HG03439 (cell line): ENCODE results near the gene PDZK1IP1.
"Not testable (repeated sequence)": the region's sequence is repeated elsewhere in the genome, so short reads cannot be mapped to it uniquely, and the experiment has no call there.

Source experiments
- ATAC-seq: cut with Tn5 transposase; IDR thresholded peaks from one replicate; pipeline ENCODE4 v1.9.1; 2021; ENCODE audit warnings: mild to moderate bottlenecking, moderate library complexity; ENCODE audit not compliant: unreplicated experiment

The PDZK1IP1 gene

DNA sequence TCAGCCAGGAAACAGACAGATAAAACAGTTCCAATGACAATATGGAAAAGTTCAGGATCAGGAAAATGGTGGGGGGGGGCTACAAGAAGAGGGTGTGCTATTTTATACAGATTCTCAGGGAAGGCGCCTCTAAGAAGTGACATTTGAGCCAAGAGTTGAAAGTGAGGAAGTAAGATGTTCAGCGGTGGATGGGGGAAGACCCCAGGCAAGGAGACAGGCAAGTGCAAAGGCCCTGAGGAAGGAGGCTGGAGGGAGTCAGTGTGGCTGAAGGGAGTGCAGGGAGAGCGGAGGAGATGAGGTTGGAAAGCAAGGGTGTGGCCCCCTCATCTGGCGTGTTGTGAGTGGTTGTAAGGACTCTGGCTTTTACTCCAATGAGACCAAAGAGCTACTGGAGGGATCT is 8.4 kb upstream of the PDZK1IP1 start:
- ATAC-seq, result no peak

DNA sequence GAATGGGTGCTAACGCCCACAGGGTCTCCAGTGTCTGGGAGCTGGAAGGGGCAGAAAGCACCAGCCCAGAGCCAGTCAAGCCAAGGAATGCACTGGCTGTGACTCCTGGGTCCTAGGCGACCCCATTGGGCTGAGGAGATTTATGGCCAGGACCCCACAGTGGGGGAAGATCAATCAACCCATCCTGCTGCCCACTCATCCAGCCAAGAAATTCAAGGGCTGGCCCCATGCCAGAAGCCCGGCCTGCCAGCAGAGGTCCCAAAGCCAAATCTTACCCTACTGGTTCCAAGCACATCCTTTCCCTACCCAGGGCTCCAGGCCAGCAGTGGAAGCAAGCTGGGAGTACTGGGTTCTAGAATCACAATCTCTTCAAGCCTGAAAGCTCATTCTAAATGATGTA is 6.8 kb upstream of the PDZK1IP1 start:
- ATAC-seq, result no peak

DNA sequence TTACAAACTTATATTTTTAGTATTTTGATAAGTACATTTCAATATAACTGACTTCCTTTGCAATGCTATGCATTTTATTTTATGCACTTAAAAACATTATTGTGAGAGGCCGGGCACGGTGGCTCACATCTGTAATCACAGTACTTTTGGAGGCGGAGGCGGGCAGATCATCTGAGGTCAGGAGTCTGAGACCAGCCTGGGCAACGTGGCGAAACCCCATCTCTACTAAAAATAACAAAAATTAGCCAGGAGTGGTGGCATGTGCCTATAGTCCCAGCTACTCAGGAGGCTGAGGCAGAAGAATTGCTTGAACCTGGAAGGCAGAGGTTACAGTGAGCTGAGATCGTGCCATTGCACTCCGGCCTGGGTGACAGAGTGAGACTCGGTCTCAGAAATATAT is 6.1 kb upstream of the PDZK1IP1 start:
- not testable (repeated sequence) for ATAC-seq

DNA sequence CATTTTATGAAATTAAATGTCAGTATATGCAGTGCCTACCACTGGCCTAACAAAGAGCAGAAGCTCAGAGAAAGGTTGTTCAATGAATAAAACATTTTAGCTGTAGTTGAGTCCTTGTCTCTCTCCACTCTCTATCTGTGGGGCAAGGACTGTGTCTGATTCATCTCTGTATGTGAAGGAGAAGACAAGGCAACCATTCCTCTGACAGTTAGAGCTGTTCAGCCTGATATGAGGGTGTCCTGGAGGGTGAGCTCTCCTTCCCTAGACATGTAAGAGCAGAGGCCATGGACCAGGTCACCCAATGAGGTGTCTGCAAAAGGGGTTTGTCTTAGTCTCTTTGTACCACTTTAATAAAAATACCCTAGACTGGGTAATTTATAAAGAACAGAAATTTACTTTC is 4.5 kb upstream of the PDZK1IP1 start:
- no peak for ATAC-seq

DNA sequence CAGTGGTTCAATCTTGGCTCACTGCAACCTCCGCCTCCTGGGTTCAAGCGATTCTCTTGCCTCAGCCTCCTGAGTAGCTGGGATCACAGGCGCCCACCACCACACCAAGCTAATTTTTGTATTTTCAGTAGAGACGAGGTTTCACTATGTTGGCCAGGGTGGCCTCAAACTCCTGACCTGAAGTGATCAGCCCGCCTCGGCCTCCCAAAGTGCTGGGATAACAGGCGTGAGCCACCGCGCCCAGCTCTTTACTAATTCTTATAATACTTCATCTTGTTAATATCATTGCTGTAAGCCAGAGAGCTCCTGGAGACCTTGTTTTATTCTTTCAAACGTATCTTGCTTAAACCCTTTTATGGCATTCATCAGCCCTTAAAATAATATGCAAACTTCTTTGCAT is 3.7 kb upstream of the PDZK1IP1 start:
- not testable (repeated sequence) for ATAC-seq

DNA sequence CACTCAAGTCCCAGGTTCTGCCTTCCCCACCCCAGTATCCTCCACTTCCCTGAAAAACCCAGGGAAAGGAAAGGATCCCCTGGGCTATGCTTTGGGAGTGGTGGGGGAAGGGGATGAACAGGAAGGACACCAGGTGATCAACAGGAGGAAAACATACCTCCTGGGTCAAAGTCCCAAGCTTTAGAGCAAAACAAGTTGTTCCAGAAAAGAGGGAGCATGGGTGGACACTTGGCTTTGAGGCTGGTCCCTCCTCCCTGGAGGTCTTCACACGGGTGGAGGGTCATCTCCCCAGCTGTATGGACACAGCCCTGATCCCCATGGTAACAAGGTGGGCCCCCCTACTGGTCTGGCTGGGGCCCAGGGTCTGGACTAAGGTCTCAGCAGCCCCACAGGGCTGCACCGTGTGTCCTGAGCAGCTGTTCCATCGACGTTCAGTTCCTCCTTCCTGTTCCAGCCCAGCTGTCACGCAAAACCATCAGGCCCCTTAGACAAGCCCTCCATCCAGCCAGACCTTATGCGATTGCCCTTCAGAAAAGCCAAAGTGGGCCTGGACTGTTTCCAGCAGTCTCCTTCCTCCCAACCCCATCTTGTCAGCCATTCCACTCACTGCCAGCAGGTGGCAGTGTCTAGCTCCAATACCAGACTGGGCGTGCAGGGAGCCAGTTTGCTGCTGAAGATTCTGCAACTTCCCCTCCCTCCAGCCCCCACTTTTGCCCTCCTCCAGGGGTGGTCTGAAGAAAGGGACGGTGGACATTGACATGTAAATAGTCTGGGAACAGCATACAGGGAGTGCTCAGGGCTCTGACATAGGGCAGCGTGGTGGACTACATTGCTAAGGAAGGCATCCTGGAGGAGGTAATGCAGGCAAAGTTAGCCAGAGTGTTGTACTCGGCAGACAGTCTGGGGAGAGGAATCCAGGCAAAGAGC is 2.9 kb upstream of the PDZK1IP1 start:
- no peak for ATAC-seq

DNA sequence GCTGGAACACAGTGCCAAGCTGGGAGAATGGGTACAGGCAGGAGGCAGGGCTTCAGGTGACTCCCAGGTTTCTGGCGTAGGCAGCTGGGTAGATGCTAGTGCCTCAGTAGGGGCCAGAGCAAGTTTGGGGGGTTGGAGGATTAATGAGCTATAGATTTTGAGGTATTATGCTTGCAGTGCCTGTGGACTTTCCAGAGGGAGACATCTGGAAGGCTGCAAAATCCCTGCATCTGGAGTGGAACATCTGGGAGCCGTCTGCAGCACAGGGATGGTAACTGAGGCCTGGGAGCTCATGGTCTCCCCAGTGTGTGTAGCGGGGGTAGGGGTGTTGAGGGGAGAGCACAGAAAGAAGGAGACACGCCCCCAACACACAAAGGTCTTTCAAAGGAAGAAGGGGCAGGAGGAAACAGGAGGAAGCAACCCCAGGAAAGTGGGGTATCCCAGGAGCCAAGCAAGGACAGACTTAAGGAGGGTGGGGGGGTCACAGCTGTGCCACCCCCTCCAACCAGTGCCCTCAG is 2.2 kb upstream of the PDZK1IP1 start:
- ATAC-seq, result no peak

DNA sequence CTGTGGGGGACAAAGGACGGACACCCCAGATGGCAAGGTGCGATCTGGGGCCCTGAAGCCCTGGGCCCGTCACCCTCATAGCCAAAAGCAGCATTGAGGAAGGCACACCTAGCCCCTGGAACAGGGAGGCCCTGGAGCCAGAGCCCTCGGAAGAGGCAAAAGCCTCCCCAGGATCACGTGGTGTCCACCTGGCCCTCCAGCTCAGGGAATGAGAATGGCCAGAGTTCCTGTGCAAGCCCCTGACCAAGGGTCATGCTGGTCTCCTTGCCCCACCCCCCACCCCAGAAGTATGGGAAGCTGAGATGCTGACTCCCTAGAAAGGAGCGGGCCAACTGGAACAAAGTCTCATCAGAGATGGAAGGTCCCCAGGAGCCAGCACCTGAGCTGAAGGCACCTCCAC is 1.0 kb upstream of the PDZK1IP1 start:
- ATAC-seq, result no peak

DNA sequence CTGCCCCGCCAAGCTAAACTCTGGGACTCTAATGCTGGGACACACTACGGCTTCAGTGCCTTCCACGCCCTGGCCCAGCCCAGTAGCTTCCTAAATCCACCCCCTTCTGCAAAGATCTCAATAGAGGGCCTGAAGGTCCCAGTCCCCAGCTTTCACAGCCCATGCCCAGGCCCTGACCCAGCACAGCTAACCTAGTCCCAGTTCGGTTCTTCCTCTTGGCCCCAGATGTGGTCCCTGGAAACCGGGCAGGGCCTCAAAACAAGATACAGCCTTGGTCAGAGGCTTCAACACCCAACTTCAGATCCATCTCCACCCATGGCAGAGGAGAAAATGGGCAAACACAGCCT is 646 bp upstream of the PDZK1IP1 start:
- no peak for ATAC-seq

GRCh38 chr1:47188791-47189785 is 748 bp downstream of the PDZK1IP1 start:
- ATAC-seq, result no peak

- no peak for ATAC-seq
These were observed 1.9 kb downstream of the PDZK1IP1 start for GRCh38 chr1:47187926-47188250.

GRCh38 chr1:47187231-47187925 is 2.5 kb downstream of the PDZK1IP1 start:
- no peak for ATAC-seq

- ATAC-seq, result no peak
These were observed 3.3 kb downstream of the PDZK1IP1 start for GRCh38 chr1:47186267-47187185.

DNA sequence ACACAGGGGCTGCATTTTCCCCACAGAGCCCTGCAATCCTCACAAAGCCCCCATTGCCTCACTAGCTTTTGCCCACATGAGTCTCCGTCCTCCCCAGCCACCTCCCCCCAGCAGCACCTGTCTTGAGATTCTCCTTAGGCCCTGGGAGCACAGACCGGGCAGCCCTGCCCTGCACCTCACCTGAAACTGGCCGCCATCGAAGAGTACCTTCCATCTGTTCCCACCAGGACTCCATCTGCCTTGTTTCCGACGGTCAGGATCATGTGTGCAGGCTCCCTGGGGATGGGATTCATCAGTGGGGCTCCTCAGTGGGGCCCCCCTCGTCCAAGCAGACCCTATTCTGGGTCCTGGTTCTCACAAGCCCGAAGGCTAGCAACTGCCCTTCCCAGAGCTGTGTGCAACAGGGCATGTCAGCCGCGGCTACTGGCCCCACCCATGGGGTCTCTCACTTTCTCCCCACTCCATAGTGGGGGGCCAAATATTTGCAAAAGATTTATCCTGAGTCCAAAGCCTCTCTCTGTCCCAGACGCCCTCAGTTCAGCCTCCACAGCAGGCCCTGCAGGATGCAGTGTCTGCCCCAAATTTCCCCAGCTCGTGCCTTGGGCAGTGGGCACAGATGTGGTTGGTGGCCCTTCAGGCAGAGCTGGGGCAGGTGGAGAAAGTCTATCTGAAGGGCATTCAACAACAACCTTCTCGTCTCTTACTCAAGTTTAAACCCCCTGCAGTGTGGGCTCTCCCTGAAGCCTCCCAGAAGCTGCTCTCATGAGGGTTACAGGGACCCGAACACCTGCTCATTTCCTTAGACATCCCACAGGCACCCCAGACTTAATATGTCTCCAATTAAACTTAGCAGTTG is 4.8 kb downstream of the PDZK1IP1 start:
- ATAC-seq, result no peak

DNA sequence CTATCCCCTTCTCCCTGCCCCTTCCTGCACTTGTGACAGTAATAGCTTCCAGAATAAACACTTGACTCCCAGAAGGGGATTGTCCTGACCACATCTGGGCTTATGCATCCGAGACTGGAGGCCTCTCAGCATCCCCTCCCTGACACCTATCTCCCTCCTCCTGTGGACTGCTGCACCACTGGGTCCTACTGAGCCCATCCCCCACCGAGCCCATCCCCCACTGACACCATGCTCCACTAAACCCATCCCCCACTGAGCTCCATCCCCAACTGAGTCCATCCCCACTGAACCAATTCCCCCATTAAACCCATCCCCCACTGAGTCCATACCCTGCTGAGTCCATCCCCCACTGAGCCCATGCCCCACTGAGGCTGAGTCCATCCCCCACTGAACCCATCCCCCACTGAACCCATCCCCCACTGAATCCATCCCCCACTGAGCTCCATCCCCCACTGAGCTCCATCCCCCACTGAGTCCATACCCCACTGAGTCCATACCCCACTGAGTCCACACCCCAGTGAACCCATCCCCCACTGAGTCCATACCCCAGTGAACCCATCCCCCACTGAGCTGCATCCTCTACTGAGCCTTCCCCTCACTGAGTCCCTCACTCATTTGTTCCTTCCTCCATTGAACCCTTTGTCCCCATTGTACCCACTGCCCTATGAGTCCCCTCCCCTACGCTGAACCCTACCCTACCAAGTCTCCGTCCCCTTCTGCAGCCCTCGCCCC is 5.6 kb downstream of the PDZK1IP1 start:
- no peak for ATAC-seq

GRCh38 chr1:47183308-47184089 is 6.3 kb downstream of the PDZK1IP1 start:
- ATAC-seq, result no peak

DNA sequence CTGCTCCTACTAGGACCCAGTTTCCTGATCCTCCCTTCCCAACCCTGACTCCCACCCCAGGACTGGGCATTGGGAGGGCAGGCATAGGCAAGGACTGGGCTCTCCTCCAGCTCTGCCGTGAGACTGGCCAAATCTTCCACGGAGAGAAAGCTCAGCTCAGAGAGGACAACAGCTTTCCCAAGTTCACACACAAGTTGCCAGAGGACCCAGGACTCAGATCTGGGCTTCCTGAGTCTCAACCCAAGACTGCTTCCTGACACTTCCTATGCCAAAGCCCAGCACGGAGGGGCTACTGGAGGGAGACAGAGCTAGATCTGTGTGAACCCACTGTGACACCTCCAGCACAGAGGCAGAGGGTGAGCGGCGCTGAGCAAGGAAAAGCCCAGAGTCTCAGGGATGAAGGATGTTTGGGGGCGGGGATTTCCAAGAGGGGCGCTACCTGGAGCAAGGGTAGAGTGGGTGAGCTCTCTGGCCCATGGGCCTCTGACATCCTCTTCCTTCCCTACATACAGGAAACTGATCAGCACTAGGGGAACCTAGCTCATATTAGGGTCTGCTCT is 7.1 kb downstream of the PDZK1IP1 start:
- ATAC-seq, result no peak
